ENCODE data around the gene EIF3F. TPM values are rescaled to one million over a fixed set of nuclear protein-coding genes. Genes with fewer than 3 reads are reported as not detected.

EIF3F gene
- polyA plus RNA-seq, 3 donors: 179 to 286 (median 243) TPM

GRCh38 chr11:7965386-7965785, 21.8 kb upstream of the EIF3F start, which contains the start of gene NLRP10:
Gene NLRP10 (minus strand): TSS chr11:7965447. CDS start chr11:7963495, 1,952 bp downstream.
- no peak within 1 kb of the TSS for H3K9ac ChIP-seq (ENCODE audit: insufficient read depth, low read length, poor library complexity, severe bottlenecking)
- Mint-ChIP-seq H3K27ac (no peak within 1 kb of the TSS), H3K27me3 (ENCODE audit: low read depth in 3 of 3) (peaks cover 0 to 10% (median 7%) of the 10 kb centered on the region in 3 donors), H3K36me3 (no peaks in the 10 kb centered on the region), H3K4me3 (no peak within 1 kb of the TSS), H3K4me1 (no peaks in the 10 kb centered on the region), H3K9me3 (peaks cover 0 to 4% (median 2%) of the 10 kb centered on the region in 7 donors)
- WGBS (ENCODE audit: insufficient coverage): no CpG with 5 or more reads among the region's 1 CpG
- no peak within 1 kb of the TSS for H3K4me3 ChIP-seq (replicated peaks in 1 of 3; ENCODE audit: low read depth in 2 of 3, low read length in 3 of 3)
- no peak within 1 kb of the TSS for H3K27ac ChIP-seq (ENCODE audit: low read depth in 1 of 2, low read length in 2 of 2)
- H2AFZ ChIP-seq (ENCODE audit: insufficient read depth, low read depth, low read length, poor library complexity, severe bottlenecking): no peak within 1 kb of the TSS
- H4K20me1 ChIP-seq (ENCODE audit: insufficient read depth, low read length): no peaks in the 10 kb centered on the region
- no peaks in the 10 kb centered on the region for H3K36me3 ChIP-seq (replicated peaks in 1 of 2; ENCODE audit: control insufficient read depth in 1 of 2, insufficient read depth in 2 of 2, low read length in 2 of 2)
- H3K27me3 ChIP-seq (ENCODE audit: control insufficient read depth in 2 of 2, insufficient read depth in 2 of 2, low read length in 2 of 2): peaks cover 0 to 3% of the 10 kb centered on the region in 2 donors
- no peaks in the 10 kb centered on the region for H3K4me1 ChIP-seq (ENCODE audit: control insufficient read depth in 1 of 2, insufficient read depth in 2 of 2, low read length in 2 of 2)
- H3K79me2 ChIP-seq (ENCODE audit: insufficient read depth, low read length): no peaks in the 10 kb centered on the region
- H3K9me3 ChIP-seq (replicated peaks in 1 of 2; ENCODE audit: control insufficient read depth in 1 of 2, insufficient read depth in 1 of 2, low read length in 2 of 2): no peaks in the 10 kb centered on the region
- DNase-seq: no peak
- no peak within 1 kb of the TSS for H3K4me2 ChIP-seq (replicated peaks; ENCODE audit: extremely low read depth, low read length, poor library complexity, severe bottlenecking)
- no peak for TF ChIP-seq CTCF (IDR thresholded peaks at IDR 0.05)
- intact Hi-C loops (cut with micrococcal nuclease): no loop called here

GRCh38 chr11:7967097-7967496, 20.0 kb upstream of the EIF3F start:
- no peaks in the 10 kb centered on the region for H3K79me2 ChIP-seq (ENCODE audit: insufficient read depth, low read length)
- no peak overlapping the region for H3K4me2 ChIP-seq (replicated peaks; ENCODE audit: extremely low read depth, low read length, poor library complexity, severe bottlenecking)
- no peak for TF ChIP-seq CTCF (IDR thresholded peaks at IDR 0.05)
- H3K27ac ChIP-seq (ENCODE audit: low read depth in 1 of 2, low read length in 2 of 2): no peak overlapping the region
- H3K4me3 ChIP-seq (replicated peaks in 1 of 3; ENCODE audit: low read depth in 2 of 3, low read length in 3 of 3): no peak overlapping the region
- H3K4me3 Mint-ChIP-seq: no peak overlapping the region
- H4K20me1 ChIP-seq (ENCODE audit: insufficient read depth, low read length): no peaks in the 10 kb centered on the region
- H3K36me3 Mint-ChIP-seq: no peaks in the 10 kb centered on the region
- H2AFZ ChIP-seq (ENCODE audit: insufficient read depth, low read depth, low read length, poor library complexity, severe bottlenecking): no peak overlapping the region
- H3K27ac Mint-ChIP-seq: no peak overlapping the region
- peaks cover 0 to 10% (median 10%) of the 10 kb centered on the region in 3 donors for H3K27me3 Mint-ChIP-seq (ENCODE audit: low read depth in 3 of 3)
- DNase-seq: no peak
- H3K9ac ChIP-seq (ENCODE audit: insufficient read depth, low read length, poor library complexity, severe bottlenecking): no peak overlapping the region
- no peaks in the 10 kb centered on the region for H3K4me1 ChIP-seq (ENCODE audit: control insufficient read depth in 1 of 2, insufficient read depth in 2 of 2, low read length in 2 of 2)
- no peaks in the 10 kb centered on the region for H3K36me3 ChIP-seq (replicated peaks in 1 of 2; ENCODE audit: control insufficient read depth in 1 of 2, insufficient read depth in 2 of 2, low read length in 2 of 2)
- WGBS (ENCODE audit: insufficient coverage): 67% methylated on average over 1 of the region's 1 CpG
- H3K9me3 ChIP-seq (replicated peaks in 1 of 2; ENCODE audit: control insufficient read depth in 1 of 2, insufficient read depth in 1 of 2, low read length in 2 of 2): no peaks in the 10 kb centered on the region
- H3K4me1 Mint-ChIP-seq: no peaks in the 10 kb centered on the region
- intact Hi-C loops (cut with micrococcal nuclease): no loop called here
- H3K9me3 Mint-ChIP-seq: peaks cover 0 to 4% (median 0%) of the 10 kb centered on the region in 7 donors
- peaks cover 0 to 3% of the 10 kb centered on the region in 2 donors for H3K27me3 ChIP-seq (ENCODE audit: control insufficient read depth in 2 of 2, insufficient read depth in 2 of 2, low read length in 2 of 2)
